ENCODE results near the gene PACRG.

- TF ChIP-seq CTCF (conservative IDR thresholded peaks at IDR 0.05; ENCODE audit: low read depth, low read length) (no peak), CHD1 (IDR thresholded peaks at IDR 0.05; ENCODE audit: low read depth, low read length) (no peak)
Observed at GRCh38 chr6:162863821-162864220, 136.0 kb downstream of the PACRG start.
